Thoracic aorta (tissue), 2 donors: ENCODE measurements around the gene SLC25A45. TPM values are rescaled to one million over a fixed set of nuclear protein-coding genes. Genes with fewer than 3 reads are reported as not detected.

ENCODE experiments used
- ATAC-seq: fragments of 150-250 bp; one replicate; pipeline ENCODE4 v1.8.0; 2017; ENCODE audit warnings: low read depth; ENCODE audit not compliant: insufficient number of reproducible peaks, low FRiP score
- DNase-seq: peaks from one replicate; pipeline ENCODE4 v3.0.0-alpha.2; 2020; ENCODE audit warnings: low spot score
- H3K27ac ChIP-seq, 2 donors: fragments of 200-600 bp; sonication (generic); 1 replicate in 1 of 2; 2 replicates in 1 of 2; pipeline ENCODE4 v1.5.1; 2016; ENCODE audit warnings: mild to moderate bottlenecking in 2 of 2, moderate library complexity in 2 of 2
- H3K27me3 ChIP-seq: fragments of 200-600 bp; sonication (generic); replicated peaks from 2 replicates; pipeline ENCODE4 v1.6.0; 2016; ENCODE audit warnings: mild to moderate bottlenecking; ENCODE audit not compliant: insufficient read depth
- H3K36me3 ChIP-seq: fragments of 200-600 bp; sonication (generic); one replicate; pipeline ENCODE4 v1.5.1; 2016
- H3K4me1 ChIP-seq, 2 donors: fragments of 200-600 bp; sonication (generic); 1 replicate in 1 of 2; 2 replicates in 1 of 2; pipeline versions ENCODE4 v1.5.1 to v1.6.0; 2016; ENCODE audit warnings: low read depth in 2 of 2, mild to moderate bottlenecking in 1 of 2; ENCODE audit not compliant: control insufficient read depth in 1 of 2
- H3K4me3 ChIP-seq: fragments of 200-600 bp; sonication (generic); 2 replicates; pipeline ENCODE4 v1.5.1; 2016; ENCODE audit warnings: mild to moderate bottlenecking
- H3K9me3 ChIP-seq: fragments of 200-600 bp; sonication (generic); 2 replicates; pipeline ENCODE4 v1.5.1; 2016
- CTCF ChIP-seq: fragments of 200-600 bp; sonication (generic); IDR thresholded peaks from one replicate; pipeline ENCODE4 v1.5.1; 2019; ENCODE audit warnings: antibody characterized with exemption
- total RNA-seq, 2 donors: library from RNA; depleted of rRNA; stranded (reverse); fragments of >200 nt; gene quantifications; one replicate each; pipeline versions ENCODE4 v1.1.0 to v1.2.3, GENCODE V29; 2016

Gene SLC25A45
- total RNA-seq, 2 donors from 2014 or later = 19.0 to 26.7 TPM

GRCh38 chr11:65376138-65376713 is 6.2 kb downstream of the SLC25A45 start:
- H3K4me1 ChIP-seq = peaks cover 6 to 17% of the 10 kb centered on the region in 2 donors
- H3K36me3 ChIP-seq = no peaks in the 10 kb centered on the region
- DNase-seq = no peak
- H3K27me3 ChIP-seq = no peaks in the 10 kb centered on the region
- H3K4me3 ChIP-seq = no peak overlapping the region
- no peak overlapping the region for H3K27ac ChIP-seq
- no peak for TF ChIP-seq CTCF
- ATAC-seq = no peak
- no peaks in the 10 kb centered on the region for H3K9me3 ChIP-seq

GRCh38 chr11:65375012-65375411 is 7.4 kb downstream of the SLC25A45 start:
- DNase-seq (no peak), ATAC-seq (no peak)
- Histone ChIP-seq H3K36me3 (no peaks in the 10 kb centered on the region), H3K4me1 (peaks cover 6 to 20% of the 10 kb centered on the region in 2 donors), H3K9me3 (no peaks in the 10 kb centered on the region), H3K4me3 (no peak overlapping the region), H3K27ac (no peak overlapping the region), H3K27me3 (no peaks in the 10 kb centered on the region)
- no peak for TF ChIP-seq CTCF

DNA sequence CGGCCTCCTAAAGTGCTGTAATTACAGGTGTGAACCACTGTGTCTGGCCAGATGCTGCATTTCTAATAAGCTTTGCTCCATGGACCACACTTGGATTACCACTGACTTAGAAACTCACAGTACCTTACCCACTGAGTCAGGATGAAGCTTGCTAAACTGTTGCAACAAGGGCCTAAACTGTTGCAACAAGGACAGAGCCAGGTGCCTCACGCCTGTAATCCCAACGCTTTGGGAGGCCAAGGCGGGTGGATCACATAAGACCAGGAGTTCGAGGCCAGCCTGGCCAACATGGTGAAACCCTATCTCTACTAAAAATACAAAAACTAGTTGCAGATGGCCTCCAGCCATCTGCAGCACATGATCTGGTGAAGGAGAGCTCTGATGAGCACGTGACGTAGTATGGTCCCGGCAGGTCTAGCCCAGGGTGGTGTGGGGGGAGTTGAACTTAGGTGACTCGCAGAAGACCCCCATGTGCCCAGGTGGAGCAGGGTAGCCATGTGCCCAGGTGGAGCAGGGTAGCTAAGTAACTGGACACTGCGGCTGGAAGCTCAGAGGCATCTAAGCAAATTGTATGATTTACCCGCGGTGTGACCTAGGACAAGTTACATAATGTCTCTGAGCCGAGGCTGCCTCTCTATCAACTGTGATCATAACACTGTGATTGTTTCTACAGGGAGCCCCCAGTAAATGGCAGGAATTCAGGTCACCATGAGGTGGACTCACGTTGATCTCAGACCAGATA is 8.4 kb downstream of the SLC25A45 start:
- Histone ChIP-seq H3K27me3 (no peaks in the 10 kb centered on the region), H3K4me3 (no peak overlapping the region), H3K9me3 (no peaks in the 10 kb centered on the region), H3K27ac (no peak overlapping the region), H3K36me3 (no peaks in the 10 kb centered on the region), H3K4me1 (peaks cover 6 to 20% of the 10 kb centered on the region in 2 donors)
- no peak for ATAC-seq
- no peak for TF ChIP-seq CTCF
- no peak for DNase-seq

- ATAC-seq (no peak), DNase-seq (no peak)
- TF ChIP-seq CTCF = no peak
- no peaks in the 10 kb centered on the region for H3K9me3 ChIP-seq
- H3K4me1 ChIP-seq = peaks cover 6 to 20% of the 10 kb centered on the region in 2 donors
- no peaks in the 10 kb centered on the region for H3K27me3 ChIP-seq
- H3K27ac ChIP-seq = peak overlapping the region; percentile 79 to 84
- H3K36me3 ChIP-seq = no peaks in the 10 kb centered on the region
- no peak overlapping the region for H3K4me3 ChIP-seq
Measured at GRCh38 chr11:65370659-65371049, 11.8 kb downstream of the SLC25A45 start.

GRCh38 chr11:65366340-65366773 is 16.1 kb downstream of the SLC25A45 start:
- TF ChIP-seq CTCF = peak; percentile 83
- Histone ChIP-seq H3K4me3 (no peak overlapping the region), H3K36me3 (no peaks in the 10 kb centered on the region), H3K9me3 (no peaks in the 10 kb centered on the region), H3K4me1 (peaks cover under 1 to 12% of the 10 kb centered on the region in 2 donors), H3K27ac (no peak overlapping the region), H3K27me3 (no peaks in the 10 kb centered on the region)
- DNase-seq = no peak
- peak; percentile 46 for ATAC-seq
